HG02678 (cell line): ENCODE results near the gene TTLL11.
"Not testable (repeated sequence)": the region's sequence is repeated elsewhere in the genome, so short reads cannot be mapped to it uniquely, and the experiment has no call there.

Source experiments
- ATAC-seq: cut with Tn5 transposase; IDR thresholded peaks from one replicate; pipeline ENCODE4 v1.9.1; 2021; ENCODE audit warnings: mild to moderate bottlenecking, moderate library complexity; ENCODE audit not compliant: unreplicated experiment

The TTLL11 gene

GRCh38 chr9:121912812-121913627 lies 180.1 kb downstream of the TTLL11 start:
- ATAC-seq, result no peak

GRCh38 chr9:121910491-121911040 lies 182.5 kb downstream of the TTLL11 start:
- no peak for ATAC-seq

GRCh38 chr9:121909111-121909510 lies 184.0 kb downstream of the TTLL11 start:
- ATAC-seq, result no peak

- ATAC-seq, result no peak
These were observed 186.8 kb downstream of the TTLL11 start for GRCh38 chr9:121906074-121906870.

- no peak for ATAC-seq
These were observed 190.5 kb downstream of the TTLL11 start for GRCh38 chr9:121902461-121903135.

- ATAC-seq, result no peak
These were observed 191.5 kb downstream of the TTLL11 start for GRCh38 chr9:121901616-121902015.

- no peak for ATAC-seq
These were observed 192.9 kb downstream of the TTLL11 start for GRCh38 chr9:121900163-121900562.

- no peak for ATAC-seq
These were observed 194.3 kb downstream of the TTLL11 start for GRCh38 chr9:121898856-121899255.

GRCh38 chr9:121897140-121897539 lies 196.0 kb downstream of the TTLL11 start:
- ATAC-seq, result no peak

- no peak for ATAC-seq
These were observed 196.6 kb downstream of the TTLL11 start for GRCh38 chr9:121896545-121896943.

GRCh38 chr9:121895818-121896544 lies 197.1 kb downstream of the TTLL11 start:
- no peak for ATAC-seq

- ATAC-seq, result no peak
These were observed 197.8 kb downstream of the TTLL11 start for GRCh38 chr9:121895358-121895757.

GRCh38 chr9:121894380-121894779 lies 198.7 kb downstream of the TTLL11 start:
- not testable (repeated sequence) for ATAC-seq

GRCh38 chr9:121893786-121894185 lies 199.3 kb downstream of the TTLL11 start:
- ATAC-seq, result no peak

GRCh38 chr9:121892706-121893105 lies 200.4 kb downstream of the TTLL11 start:
- no peak for ATAC-seq

GRCh38 chr9:121890746-121891145 lies 202.4 kb downstream of the TTLL11 start:
- ATAC-seq, result no peak

GRCh38 chr9:121889990-121890563 lies 203.0 kb downstream of the TTLL11 start:
- ATAC-seq, result no peak

GRCh38 chr9:121888438-121888775 lies 204.7 kb downstream of the TTLL11 start:
- no peak for ATAC-seq

GRCh38 chr9:121887553-121888437 lies 205.3 kb downstream of the TTLL11 start:
- ATAC-seq, result no peak
